Measurements from ENCODE around the gene RNF126.

The RNF126 gene

DNA sequence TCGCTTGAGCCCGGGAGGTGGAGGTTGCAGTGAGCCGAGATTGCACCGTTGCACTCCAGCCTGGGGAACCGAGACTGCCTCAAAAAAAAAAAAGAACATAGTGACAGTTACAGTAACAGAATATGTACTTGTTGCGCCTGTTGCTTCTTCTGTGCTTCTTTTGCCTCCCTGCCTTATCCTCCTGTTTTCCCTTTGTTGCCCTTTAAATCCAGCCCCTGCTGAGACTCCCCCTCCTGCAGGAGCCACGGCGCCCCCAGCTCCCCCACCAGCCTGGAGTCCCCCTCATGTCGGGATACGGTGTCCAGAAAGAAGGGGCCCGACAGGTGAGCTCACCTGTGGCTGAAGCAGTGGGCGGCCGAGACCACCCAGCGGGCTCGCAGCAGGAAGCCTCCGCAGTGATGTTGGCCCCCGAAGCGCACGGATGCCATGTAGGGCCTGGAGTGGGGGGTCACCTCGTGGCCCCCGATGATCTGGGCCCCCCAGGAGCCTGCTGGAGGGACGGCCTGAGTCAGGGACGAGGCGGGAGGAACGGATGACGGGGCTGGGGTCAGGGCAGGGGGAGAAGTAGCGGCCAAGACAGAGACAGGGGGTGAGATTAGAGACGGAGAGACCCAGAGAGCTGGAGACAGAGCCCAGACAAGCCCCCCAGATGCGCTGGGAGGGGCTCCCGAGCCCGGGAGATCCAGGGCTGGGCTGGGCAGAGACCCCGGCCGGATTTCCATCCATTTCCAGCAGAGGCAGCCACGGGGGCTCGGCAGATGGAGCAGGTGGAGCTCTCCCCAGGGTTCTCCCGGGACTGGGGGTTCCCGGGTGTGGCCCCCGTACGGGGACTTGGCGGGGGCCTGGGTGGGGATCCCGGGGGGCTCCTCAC is 31.7 kb upstream of the RNF126 start:
- Mint-ChIP-seq H3K9me3 (no peaks in the 10 kb centered on the region), H3K36me3 (ENCODE audit: low read depth) (no peaks in the 10 kb centered on the region), H3K27ac (no peak overlapping the region), H3K27me3 (peaks cover 30% of the 10 kb centered on the region), H3K4me1 (peaks cover 1% of the 10 kb centered on the region), H3K4me3 (no peak overlapping the region)
- DNase-seq: no peak
- ATAC-seq: no peak

DNA sequence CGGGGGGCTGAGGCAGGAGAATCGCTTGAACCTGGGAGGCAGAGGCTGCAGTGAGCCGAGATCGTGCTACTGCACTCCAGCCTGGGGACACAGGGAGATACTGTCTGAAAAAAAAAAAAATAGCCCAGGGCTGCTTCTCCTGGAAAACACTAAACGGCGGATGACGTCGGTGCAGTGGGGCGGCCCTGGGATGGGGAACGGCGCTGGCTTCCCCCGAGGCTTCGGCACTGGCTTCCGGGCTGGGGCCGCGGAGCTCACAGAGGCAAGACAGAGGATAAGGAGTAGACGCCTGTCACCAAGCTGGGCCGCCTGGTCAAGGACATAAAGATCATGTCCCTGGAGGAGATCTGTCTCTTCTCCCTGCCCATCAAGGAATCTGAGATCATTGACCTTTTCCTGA is 27.2 kb upstream of the RNF126 start:
- ATAC-seq: no peak
- Mint-ChIP-seq H3K4me3 (no peak overlapping the region), H3K27me3 (peaks cover 8% of the 10 kb centered on the region), H3K27ac (no peak overlapping the region), H3K36me3 (ENCODE audit: low read depth) (no peaks in the 10 kb centered on the region), H3K9me3 (no peaks in the 10 kb centered on the region), H3K4me1 (no peaks in the 10 kb centered on the region)
- DNase-seq: no peak

DNA sequence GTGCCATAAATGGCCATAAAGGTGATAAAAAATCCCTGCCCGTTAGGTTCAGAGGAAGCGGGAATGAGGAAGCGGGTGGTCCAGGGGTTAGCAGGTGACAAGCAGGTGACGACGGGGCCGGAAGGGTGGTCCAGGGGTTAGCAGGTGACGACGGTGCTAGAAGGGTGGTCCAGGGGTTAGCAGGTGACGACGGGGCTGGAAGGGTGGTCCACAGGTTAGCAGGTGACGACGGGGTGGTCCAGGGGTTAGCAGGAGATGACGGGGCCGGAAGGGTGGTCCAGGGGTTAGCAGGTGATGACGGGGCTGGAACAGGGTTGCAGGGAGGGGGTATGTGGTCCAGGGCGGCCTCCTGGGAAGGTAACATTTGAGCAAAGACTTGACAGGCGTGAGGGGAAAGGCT is 26.0 kb upstream of the RNF126 start:
- Mint-ChIP-seq H3K4me3 (no peak overlapping the region), H3K27me3 (no peaks in the 10 kb centered on the region)

DNA sequence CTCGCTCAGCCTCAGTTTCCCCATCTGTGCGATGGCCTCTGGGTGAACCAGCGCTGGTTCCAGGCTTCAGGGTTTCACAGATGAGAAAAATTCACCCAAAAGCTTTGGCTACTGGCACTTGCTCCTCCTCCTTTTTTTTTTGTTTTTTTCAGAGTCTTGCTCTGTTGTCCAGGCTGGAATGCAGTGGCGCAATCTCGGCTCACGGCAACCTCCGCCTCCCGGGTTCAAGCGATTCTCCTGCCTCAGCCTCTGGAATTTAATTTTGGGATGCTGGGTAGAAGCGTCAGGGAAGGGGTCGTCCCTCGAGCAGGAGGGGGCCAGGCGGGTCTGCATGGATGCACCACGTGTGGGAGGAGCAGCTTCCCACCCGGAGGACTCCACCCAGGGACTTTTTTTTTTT is 25.2 kb upstream of the RNF126 start:
- Mint-ChIP-seq H3K9me3 (no peaks in the 10 kb centered on the region), H3K36me3 (ENCODE audit: low read depth) (no peaks in the 10 kb centered on the region), H3K4me1 (no peaks in the 10 kb centered on the region), H3K27me3 (no peaks in the 10 kb centered on the region), H3K4me3 (no peak overlapping the region), H3K27ac (no peak overlapping the region)
- DNase-seq: no peak
- no peak for ATAC-seq

More for the DNA sequence above, 26.0 kb upstream of the RNF126 start:
- no peaks in the 10 kb centered on the region for H3K9me3 Mint-ChIP-seq
- no peak for ATAC-seq
- H3K27ac Mint-ChIP-seq: no peak overlapping the region
- no peaks in the 10 kb centered on the region for H3K4me1 Mint-ChIP-seq
- H3K36me3 Mint-ChIP-seq (ENCODE audit: low read depth): no peaks in the 10 kb centered on the region
- DNase-seq: no peak

DNA sequence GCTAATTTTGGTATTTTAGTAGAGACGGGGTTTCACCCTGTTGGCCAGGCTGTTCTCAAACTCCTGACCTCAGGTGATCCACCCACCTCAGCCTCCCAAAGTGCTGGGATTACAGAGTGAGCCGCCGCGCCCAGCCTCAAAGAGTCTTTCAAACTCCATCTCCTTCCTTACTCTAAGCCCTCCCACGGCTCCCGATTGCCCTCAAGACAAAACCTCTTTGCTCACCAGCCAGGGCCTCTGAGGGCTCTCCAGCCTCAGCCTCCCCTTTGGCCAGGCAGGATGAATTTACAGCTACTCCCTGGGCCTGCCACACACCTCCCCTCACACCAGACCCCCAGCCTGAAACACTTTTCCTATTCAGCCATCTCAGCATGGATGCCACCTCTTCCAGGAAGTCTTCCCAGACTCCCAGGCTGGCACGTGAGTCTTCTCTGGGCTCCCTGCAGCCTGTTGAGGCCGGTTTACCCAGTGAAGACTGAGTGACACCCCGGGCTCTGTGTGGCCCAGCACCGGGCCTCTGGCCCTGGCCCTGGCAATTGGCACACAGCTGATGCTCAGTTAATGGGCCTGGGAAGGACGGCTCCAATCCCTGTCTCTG is 24.7 kb upstream of the RNF126 start:
- H3K27me3 Mint-ChIP-seq: no peaks in the 10 kb centered on the region
- DNase-seq: no peak
- H3K4me1 Mint-ChIP-seq: no peaks in the 10 kb centered on the region
- no peak overlapping the region for H3K4me3 Mint-ChIP-seq
- no peaks in the 10 kb centered on the region for H3K36me3 Mint-ChIP-seq (ENCODE audit: low read depth)
- no peaks in the 10 kb centered on the region for H3K9me3 Mint-ChIP-seq
- ATAC-seq: no peak
- H3K27ac Mint-ChIP-seq: no peak overlapping the region

DNA sequence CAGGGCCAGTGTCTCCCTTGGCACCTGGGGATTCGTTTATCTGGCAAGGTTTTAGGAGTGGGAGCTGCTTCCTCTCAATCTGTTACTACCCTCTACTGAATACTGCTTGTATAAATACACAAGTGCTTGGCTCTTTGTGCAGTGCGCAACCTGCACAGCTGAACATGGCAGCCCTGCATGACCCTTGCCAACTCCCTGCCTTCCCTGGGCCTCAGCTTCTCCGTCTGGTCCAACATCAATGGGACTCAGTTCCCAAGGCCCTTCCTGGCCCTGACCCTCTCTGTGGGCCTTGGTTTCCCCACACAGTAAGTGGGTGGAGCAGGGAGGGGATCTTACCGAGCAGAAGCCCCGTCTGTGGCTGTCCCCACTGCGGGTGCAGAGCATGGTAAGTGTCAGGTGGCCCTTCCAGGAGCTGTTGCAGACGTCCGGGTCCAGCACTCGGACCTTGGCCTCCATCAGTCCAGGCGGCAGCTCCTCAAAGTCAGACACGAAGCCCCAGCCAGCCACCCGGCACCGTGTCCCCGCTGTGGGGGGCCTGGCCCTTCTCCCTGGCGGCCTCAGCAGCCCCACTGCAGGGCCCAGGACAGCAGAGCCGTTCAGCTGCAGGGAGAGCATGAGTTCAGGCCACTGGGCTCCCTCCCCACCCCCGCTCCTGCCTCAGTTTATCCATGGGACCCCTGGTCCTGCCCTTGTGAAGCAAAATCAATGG is 23.7 kb upstream of the RNF126 start:
- DNase-seq (no peak), ATAC-seq (no peak)
- Mint-ChIP-seq H3K9me3 (no peaks in the 10 kb centered on the region), H3K27me3 (no peaks in the 10 kb centered on the region), H3K36me3 (ENCODE audit: low read depth) (no peaks in the 10 kb centered on the region), H3K4me3 (no peak overlapping the region), H3K4me1 (no peaks in the 10 kb centered on the region), H3K27ac (no peak overlapping the region)

DNA sequence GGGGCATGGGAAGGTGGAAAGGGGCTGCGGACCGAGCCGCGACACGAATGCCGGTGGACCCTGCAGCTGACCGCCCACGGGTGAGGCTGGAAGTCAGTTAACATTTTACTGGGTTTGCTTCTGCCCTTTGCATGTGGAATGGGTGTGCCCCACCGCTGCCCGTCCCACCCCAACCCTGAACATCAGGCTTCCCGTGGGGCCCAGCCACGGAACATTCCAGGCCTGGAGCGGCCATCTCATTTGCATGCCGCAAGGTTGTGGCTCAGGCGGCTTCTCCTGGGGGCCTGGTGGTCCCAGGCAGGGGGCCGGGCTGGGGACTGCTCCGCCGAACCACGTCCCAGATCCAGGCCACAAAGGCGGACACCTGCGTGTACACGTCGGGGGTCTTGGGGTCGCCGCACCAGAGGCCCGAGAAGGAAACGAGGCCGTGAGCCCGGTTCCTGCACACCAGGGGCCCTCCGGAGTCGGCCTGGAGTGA is 22.5 kb upstream of the RNF126 start:
- ATAC-seq: no peak
- H3K36me3 Mint-ChIP-seq (ENCODE audit: low read depth): no peaks in the 10 kb centered on the region
- no peaks in the 10 kb centered on the region for H3K4me1 Mint-ChIP-seq
- no peaks in the 10 kb centered on the region for H3K27me3 Mint-ChIP-seq
- H3K9me3 Mint-ChIP-seq: no peaks in the 10 kb centered on the region
- DNase-seq: no peak
- no peak overlapping the region for H3K27ac Mint-ChIP-seq
- H3K4me3 Mint-ChIP-seq: no peak overlapping the region

DNA sequence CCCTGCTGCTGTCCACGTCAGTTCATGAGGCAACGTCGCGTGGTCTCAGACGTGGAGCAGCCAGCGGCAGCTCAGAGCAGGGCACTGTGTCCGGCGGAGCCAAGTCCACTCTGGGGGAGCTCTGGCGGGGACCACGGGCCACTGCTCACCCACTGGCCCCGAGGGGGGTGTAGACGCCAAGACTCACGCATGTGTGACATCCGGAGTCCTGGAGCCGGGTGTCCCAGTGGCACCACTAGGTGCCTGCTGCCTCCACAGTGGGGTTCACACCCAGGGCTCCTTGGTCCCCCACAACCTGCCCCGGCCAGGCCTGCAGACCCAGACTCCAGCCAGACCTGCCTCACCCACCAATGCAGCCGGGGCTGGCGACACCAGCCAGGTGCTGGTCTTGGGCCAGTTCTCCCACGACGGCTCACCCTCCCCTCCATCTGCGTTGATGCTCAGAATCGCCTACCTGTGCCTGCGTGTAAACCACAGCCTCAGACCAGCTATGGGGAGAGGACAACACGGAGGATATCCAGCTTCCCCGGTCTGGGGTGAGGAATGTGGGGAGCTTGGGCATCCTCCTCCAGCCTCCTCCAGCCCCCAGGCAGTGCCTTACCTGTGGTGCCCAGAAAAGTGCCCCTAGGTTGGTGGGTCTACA is 19.8 kb upstream of the RNF126 start:
- no peak overlapping the region for H3K27ac Mint-ChIP-seq
- peaks cover 5% of the 10 kb centered on the region for H3K4me1 Mint-ChIP-seq
- ATAC-seq: no peak
- no peaks in the 10 kb centered on the region for H3K36me3 Mint-ChIP-seq (ENCODE audit: low read depth)
- H3K9me3 Mint-ChIP-seq: no peaks in the 10 kb centered on the region
- DNase-seq: no peak
- no peak overlapping the region for H3K4me3 Mint-ChIP-seq
- no peaks in the 10 kb centered on the region for H3K27me3 Mint-ChIP-seq

DNA sequence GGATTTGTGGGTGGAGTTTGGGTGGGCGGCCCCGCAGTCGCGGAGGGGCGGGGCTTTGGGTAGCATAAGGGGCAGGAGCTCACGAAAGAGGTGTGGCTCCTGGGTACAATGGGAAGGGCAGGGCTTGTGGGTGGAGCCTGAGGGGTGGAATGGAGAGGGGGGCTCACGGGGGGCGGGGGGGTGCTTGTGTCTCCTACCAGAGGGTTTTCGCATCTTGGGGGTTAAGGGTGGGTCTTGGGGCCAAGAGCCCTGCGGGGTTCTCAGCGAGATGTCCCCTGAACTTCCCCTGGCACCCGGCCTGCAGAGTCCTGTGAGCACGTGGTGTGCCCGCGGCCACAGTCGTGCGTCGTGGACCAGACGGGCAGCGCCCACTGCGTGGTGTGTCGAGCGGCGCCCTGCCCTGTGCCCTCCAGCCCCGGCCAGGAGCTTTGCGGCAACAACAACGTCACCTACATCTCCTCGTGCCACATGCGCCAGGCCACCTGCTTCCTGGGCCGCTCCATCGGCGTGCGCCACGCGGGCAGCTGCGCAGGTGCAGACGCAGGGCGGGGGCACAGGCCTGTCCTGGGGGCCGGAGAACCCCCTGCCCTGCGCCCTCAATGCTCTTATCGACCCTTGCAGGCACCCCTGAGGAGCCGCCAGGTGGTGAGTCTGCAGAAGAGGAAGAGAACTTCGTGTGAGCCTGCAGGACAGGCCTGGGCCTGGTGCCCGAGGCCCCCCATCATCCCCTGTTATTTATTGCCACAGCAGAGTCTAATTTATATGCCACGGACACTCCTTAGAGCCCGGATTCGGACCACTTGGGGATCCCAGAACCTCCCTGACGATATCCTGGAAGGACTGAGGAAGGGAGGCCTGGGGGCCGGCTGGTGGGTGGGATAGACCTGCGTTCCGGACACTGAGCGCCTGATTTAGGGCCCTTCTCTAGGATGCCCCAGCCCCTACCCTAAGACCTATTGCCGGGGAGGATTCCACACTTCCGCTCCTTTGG is 18.3 kb upstream of the RNF126 start:
- Mint-ChIP-seq H3K4me1 (peaks cover 5% of the 10 kb centered on the region), H3K4me3 (peak overlapping the region; percentile 77), H3K27ac (peak overlapping the region; percentile 94), H3K27me3 (peaks cover 5% of the 10 kb centered on the region), H3K36me3 (ENCODE audit: low read depth) (no peaks in the 10 kb centered on the region), H3K9me3 (no peaks in the 10 kb centered on the region)
- ATAC-seq (no peak), DNase-seq (peak; percentile 95)

DNA sequence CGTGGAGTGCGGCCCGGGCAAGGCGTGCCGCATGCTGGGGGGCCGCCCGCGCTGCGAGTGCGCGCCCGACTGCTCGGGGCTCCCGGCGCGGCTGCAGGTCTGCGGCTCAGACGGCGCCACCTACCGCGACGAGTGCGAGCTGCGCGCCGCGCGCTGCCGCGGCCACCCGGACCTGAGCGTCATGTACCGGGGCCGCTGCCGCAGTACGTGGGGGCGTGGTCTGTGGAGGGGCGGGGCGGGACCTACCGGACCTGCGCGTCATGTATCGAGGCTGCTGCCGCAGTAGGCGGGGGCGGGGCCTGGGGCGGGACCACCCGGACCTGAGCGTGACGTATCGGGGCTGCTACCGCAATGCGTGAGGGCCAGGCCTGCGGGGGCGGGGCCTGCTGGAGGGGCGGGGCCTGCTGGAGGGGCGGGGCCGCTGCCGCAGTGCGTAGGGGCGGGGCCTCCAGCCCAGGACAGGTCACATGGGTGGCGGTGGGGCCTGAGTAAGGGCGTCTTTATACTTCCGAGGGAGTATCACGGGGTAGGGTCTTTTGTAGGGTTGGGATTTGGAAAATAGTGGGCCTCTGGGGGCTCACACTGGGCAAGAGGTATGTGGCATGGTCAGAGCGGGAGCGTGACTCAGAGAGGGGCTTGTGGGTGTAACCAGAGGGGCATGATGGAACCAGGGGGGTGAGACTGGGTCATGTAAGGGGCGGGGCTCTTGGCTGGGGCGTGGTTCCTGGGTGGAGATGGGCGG is 17.4 kb upstream of the RNF126 start:
- H3K9me3 Mint-ChIP-seq: no peaks in the 10 kb centered on the region
- ATAC-seq: peak; percentile 78
- peaks cover 6% of the 10 kb centered on the region for H3K4me1 Mint-ChIP-seq

DNA sequence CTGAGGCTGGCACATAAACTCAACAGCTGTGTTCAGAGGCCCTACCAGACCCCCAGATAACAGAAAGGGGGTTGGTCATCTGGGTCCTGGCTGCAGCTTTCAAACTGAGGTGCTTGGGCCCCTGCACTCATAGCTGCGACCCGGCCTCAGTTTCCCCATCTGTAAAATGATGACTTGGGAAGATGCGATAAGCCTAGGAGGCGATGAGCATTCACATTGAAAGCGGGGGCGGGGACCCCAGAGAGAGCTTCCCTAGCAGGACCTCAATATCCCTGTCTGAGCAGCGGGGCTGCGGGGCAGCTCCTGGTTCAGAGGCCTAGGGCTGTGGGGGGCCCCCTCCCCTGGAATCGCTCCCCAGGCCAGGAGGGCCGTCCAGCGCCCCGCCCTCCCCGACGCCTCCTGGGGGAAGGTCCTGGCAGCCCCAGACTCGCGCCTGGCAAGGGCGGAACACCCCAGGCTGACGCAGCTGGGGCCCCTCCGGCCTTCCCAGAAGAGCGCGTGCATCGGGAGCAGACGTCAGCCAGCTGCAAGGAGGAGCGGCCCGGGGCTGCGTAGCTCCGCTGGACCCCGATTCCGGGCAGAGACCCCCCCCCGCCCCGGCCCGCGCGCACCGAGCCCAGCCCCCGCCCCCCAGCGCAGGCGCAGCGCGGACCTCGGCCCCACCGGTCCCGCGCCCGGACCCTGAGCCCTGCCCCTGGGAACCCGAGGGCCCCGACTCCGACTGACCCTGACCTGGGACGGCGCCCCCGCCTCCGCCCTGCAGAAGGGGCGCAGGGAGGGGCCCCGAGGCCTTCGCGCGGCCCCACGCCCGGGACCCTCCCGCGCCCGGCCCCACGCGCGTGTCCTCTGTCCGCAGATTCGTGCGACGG is 16.6 kb upstream of the RNF126 start:
- Mint-ChIP-seq H3K4me3 (peak overlapping the region; percentile 71), H3K36me3 (ENCODE audit: low read depth) (no peaks in the 10 kb centered on the region), H3K27ac (peak overlapping the region; percentile 94), H3K4me1 (peaks cover 11% of the 10 kb centered on the region), H3K9me3 (no peaks in the 10 kb centered on the region), H3K27me3 (peaks cover 14% of the 10 kb centered on the region)
- ATAC-seq (peak; percentile 16), DNase-seq (peak; percentile 55)

More for the DNA sequence above, 17.4 kb upstream of the RNF126 start:
- H3K36me3 Mint-ChIP-seq (ENCODE audit: low read depth): no peaks in the 10 kb centered on the region
- H3K27me3 Mint-ChIP-seq: peaks cover 7% of the 10 kb centered on the region
- peak overlapping the region; percentile 94 for H3K27ac Mint-ChIP-seq
- peak overlapping the region; percentile 77 for H3K4me3 Mint-ChIP-seq
- DNase-seq: peak; percentile 99

DNA sequence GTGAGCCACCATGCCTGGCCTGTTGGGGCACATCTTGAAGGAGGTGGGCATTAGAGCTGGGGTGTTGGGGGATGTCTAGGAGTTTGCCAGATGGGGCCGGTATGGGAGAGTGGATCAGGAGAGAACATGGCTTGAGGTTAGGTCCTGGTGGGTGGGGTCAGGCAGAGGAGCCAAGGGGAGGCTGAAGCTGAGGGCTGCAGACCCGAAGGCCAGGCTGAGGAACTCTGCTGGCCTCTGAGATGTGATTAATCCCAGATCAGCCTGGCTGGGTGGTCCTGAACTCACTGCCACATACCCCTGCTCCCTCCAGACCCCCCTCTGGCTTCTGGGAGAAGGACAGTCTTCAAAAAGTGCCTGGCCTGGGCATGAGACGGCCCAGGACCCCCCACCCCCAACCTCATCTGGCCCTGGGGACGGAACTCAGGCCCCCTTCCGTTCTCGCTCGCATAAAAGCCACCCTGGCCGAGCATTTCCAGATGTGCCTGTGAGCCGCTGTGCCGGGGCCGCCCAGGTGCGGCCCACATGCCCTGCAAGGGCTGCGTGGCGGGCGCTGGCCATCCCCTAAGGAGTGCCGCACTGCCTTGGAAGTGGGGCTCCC is 15.9 kb upstream of the RNF126 start:
- no peaks in the 10 kb centered on the region for H3K36me3 Mint-ChIP-seq (ENCODE audit: low read depth)
- H3K4me1 Mint-ChIP-seq: peaks cover 11% of the 10 kb centered on the region
- ATAC-seq (no peak), DNase-seq (no peak)
- no peak overlapping the region for H3K27ac Mint-ChIP-seq
- peaks cover 15% of the 10 kb centered on the region for H3K27me3 Mint-ChIP-seq
- peak overlapping the region; percentile 71 for H3K4me3 Mint-ChIP-seq
- H3K9me3 Mint-ChIP-seq: no peaks in the 10 kb centered on the region

All from activated naive CD8-positive, alpha-beta T cell treated with anti-CD3 and anti-CD28 coated beads, Interleukin-2, amount 50 U/mL, for 24 hours (primary cell).